ENCODE measurements around the gene KCNC4.

DNA sequence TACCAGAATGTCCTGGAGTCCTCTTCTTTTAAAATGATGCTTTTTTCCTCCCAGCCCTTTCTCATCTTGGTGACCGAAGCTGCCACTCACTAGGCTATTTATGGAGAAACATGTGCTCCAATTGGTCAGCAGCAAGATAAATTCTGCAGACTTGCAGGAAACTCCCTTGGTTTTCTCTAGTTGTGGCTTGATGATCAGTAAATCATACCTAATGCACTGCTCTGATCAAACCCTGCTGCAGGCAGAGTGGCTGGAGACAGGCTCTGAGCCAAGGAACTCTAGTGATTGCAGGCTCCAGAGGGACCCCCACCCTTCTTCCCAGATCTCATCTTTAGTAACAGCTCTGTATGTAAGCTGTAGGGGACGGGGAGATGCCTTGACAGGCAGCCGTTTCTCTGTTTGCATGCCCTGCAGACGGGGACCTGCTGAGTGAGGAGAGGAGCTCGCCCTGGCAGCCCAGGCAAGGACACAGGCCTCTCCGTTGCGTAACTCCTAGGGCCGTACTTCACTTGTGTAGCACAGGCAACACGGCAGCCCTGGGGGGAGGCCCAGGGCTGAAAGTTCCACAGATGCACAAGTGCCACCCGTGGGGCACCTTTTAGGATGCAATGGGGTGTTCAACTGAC lies 45.3 kb upstream of the KCNC4 start:
- TF ChIP-seq, protein P1, sequence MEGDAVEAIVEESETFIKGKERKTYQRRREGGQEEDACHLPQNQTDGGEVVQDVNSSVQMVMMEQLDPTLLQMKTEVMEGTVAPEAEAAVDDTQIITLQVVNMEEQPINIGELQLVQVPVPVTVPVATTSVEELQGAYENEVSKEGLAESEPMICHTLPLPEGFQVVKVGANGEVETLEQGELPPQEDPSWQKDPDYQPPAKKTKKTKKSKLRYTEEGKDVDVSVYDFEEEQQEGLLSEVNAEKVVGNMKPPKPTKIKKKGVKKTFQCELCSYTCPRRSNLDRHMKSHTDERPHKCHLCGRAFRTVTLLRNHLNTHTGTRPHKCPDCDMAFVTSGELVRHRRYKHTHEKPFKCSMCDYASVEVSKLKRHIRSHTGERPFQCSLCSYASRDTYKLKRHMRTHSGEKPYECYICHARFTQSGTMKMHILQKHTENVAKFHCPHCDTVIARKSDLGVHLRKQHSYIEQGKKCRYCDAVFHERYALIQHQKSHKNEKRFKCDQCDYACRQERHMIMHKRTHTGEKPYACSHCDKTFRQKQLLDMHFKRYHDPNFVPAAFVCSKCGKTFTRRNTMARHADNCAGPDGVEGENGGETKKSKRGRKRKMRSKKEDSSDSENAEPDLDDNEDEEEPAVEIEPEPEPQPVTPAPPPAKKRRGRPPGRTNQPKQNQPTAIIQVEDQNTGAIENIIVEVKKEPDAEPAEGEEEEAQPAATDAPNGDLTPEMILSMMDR (conservative IDR thresholded peaks at IDR 0.05; ENCODE audit: low read length), result no peak
- no peak for TF ChIP-seq EZH2phosphoT487 (IDR thresholded peaks at IDR 0.05; ENCODE audit: borderline replicate concordance, low read depth, low read length)
